ENCODE measurements around the gene RBBP9. TPM values are rescaled to one million over a fixed set of nuclear protein-coding genes. Genes with fewer than 3 reads are reported as not detected.

The RBBP9 gene
- polyA plus RNA-seq, 1 donor from 2014 or later, result 34.4 TPM

- H2AFZ ChIP-seq (ENCODE audit: low read depth, low read length), result no peak overlapping the region
- peaks cover 3% of the 10 kb centered on the region for H3K79me2 ChIP-seq (replicated peaks; ENCODE audit: insufficient read depth, low read length)
- TF ChIP-seq EZH2 (IDR thresholded peaks at IDR 0.05; ENCODE audit: borderline replicate concordance, insufficient read depth, low read length, poor library complexity, severe bottlenecking), result no peak
- no peak for TF ChIP-seq REST (IDR thresholded peaks at IDR 0.05; ENCODE audit: borderline replicate concordance)
- no peak for TF ChIP-seq POLR2AphosphoS5 (IDR thresholded peaks at IDR 0.05)
- no peak for TF ChIP-seq EP300 (conservative IDR thresholded peaks at IDR 0.05; ENCODE audit: poor library complexity, severe bottlenecking)
- no peak for TF ChIP-seq CTCF (IDR thresholded peaks at IDR 0.05; ENCODE audit: poor library complexity, severe bottlenecking)
- TF ChIP-seq TAF1 (IDR thresholded peaks at IDR 0.05; ENCODE audit: low read depth), result no peak
- TF ChIP-seq SMC3 (conservative IDR thresholded peaks at IDR 0.05; ENCODE audit: poor library complexity), result no peak
- no peak for TF ChIP-seq MXI1 (conservative IDR thresholded peaks at IDR 0.05; ENCODE audit: poor library complexity, severe bottlenecking)
- no peak for TF ChIP-seq RAD21 (conservative IDR thresholded peaks at IDR 0.05)
- no peak overlapping the region for H3K9ac ChIP-seq (ENCODE audit: low read length)
- H3K27ac ChIP-seq (ENCODE audit: low read length), result no peak overlapping the region
- no peaks in the 10 kb centered on the region for H4K20me1 ChIP-seq (ENCODE audit: insufficient read depth)
- H3K4me2 ChIP-seq (ENCODE audit: low read length), result no peak overlapping the region
- H3K4me3 ChIP-seq (ENCODE audit: low read length), result no peak overlapping the region
- H3K36me3 ChIP-seq (ENCODE audit: insufficient read depth, low read length), result no peaks in the 10 kb centered on the region
- no peaks in the 10 kb centered on the region for H3F3A ChIP-seq (ENCODE audit: insufficient read depth, low read length, poor library complexity, severe bottlenecking)
- H3K9me3 ChIP-seq (ENCODE audit: low read length), result no peaks in the 10 kb centered on the region
- no peaks in the 10 kb centered on the region for H3K9me2 ChIP-seq (ENCODE audit: insufficient read depth, low read length)
- H3K27me3 ChIP-seq (ENCODE audit: insufficient read depth, low read depth, low read length), result no peaks in the 10 kb centered on the region
These were observed 17.1 kb upstream of the RBBP9 start for GRCh38 chr20:18514127-18514526.

- H3K4me2 ChIP-seq (ENCODE audit: low read length), result no peak overlapping the region
- no peak overlapping the region for H3K9ac ChIP-seq (ENCODE audit: low read length)
- peaks cover 10% of the 10 kb centered on the region for H3K79me2 ChIP-seq (replicated peaks; ENCODE audit: insufficient read depth, low read length)
- TF ChIP-seq TAF1 (IDR thresholded peaks at IDR 0.05; ENCODE audit: low read depth) (no peak), POLR2AphosphoS5 (IDR thresholded peaks at IDR 0.05) (no peak), EZH2 (IDR thresholded peaks at IDR 0.05; ENCODE audit: borderline replicate concordance, insufficient read depth, low read length, poor library complexity, severe bottlenecking) (no peak)
- H3K27me3 ChIP-seq (ENCODE audit: insufficient read depth, low read depth, low read length), result no peaks in the 10 kb centered on the region
- H3K9me3 ChIP-seq (ENCODE audit: low read length), result no peaks in the 10 kb centered on the region
- H3K4me3 ChIP-seq (ENCODE audit: low read length), result no peak overlapping the region
- no peak overlapping the region for H2AFZ ChIP-seq (ENCODE audit: low read depth, low read length)
- no peaks in the 10 kb centered on the region for H3K9me2 ChIP-seq (ENCODE audit: insufficient read depth, low read length)
- H4K20me1 ChIP-seq (ENCODE audit: insufficient read depth), result no peaks in the 10 kb centered on the region
- no peak overlapping the region for H3K27ac ChIP-seq (ENCODE audit: low read length)
- H3F3A ChIP-seq (ENCODE audit: insufficient read depth, low read length, poor library complexity, severe bottlenecking), result no peaks in the 10 kb centered on the region
- no peaks in the 10 kb centered on the region for H3K36me3 ChIP-seq (ENCODE audit: insufficient read depth, low read length)
These were observed 16.2 kb upstream of the RBBP9 start for GRCh38 chr20:18513208-18513607.

GRCh38 chr20:18511571-18511970, 14.5 kb upstream of the RBBP9 start:
- no peak overlapping the region for H3K4me3 ChIP-seq (ENCODE audit: low read length)

More at GRCh38 chr20:18511571-18511970, 14.5 kb upstream of the RBBP9 start:
- H3K27ac ChIP-seq (ENCODE audit: low read length), result no peak overlapping the region
- no peaks in the 10 kb centered on the region for H3K9me2 ChIP-seq (ENCODE audit: insufficient read depth, low read length)
- no peaks in the 10 kb centered on the region for H3K27me3 ChIP-seq (ENCODE audit: insufficient read depth, low read depth, low read length)
- no peak overlapping the region for H3K9ac ChIP-seq (ENCODE audit: low read length)
- no peak overlapping the region for H3K4me2 ChIP-seq (ENCODE audit: low read length)
- peaks cover 14% of the 10 kb centered on the region for H3K79me2 ChIP-seq (replicated peaks; ENCODE audit: insufficient read depth, low read length)
- TF ChIP-seq EP300 (conservative IDR thresholded peaks at IDR 0.05; ENCODE audit: poor library complexity, severe bottlenecking) (no peak), EZH2 (IDR thresholded peaks at IDR 0.05; ENCODE audit: borderline replicate concordance, insufficient read depth, low read length, poor library complexity, severe bottlenecking) (no peak), REST (IDR thresholded peaks at IDR 0.05; ENCODE audit: borderline replicate concordance) (no peak), POLR2AphosphoS5 (IDR thresholded peaks at IDR 0.05) (no peak), MXI1 (conservative IDR thresholded peaks at IDR 0.05; ENCODE audit: poor library complexity, severe bottlenecking) (no peak), TAF1 (IDR thresholded peaks at IDR 0.05; ENCODE audit: low read depth) (no peak), SMC3 (conservative IDR thresholded peaks at IDR 0.05; ENCODE audit: poor library complexity) (no peak), CTCF (IDR thresholded peaks at IDR 0.05; ENCODE audit: poor library complexity, severe bottlenecking) (no peak)
- no peak overlapping the region for H2AFZ ChIP-seq (ENCODE audit: low read depth, low read length)
- no peaks in the 10 kb centered on the region for H3K36me3 ChIP-seq (ENCODE audit: insufficient read depth, low read length)
- H3K9me3 ChIP-seq (ENCODE audit: low read length), result no peaks in the 10 kb centered on the region
- no peaks in the 10 kb centered on the region for H4K20me1 ChIP-seq (ENCODE audit: insufficient read depth)
- no peaks in the 10 kb centered on the region for H3F3A ChIP-seq (ENCODE audit: insufficient read depth, low read length, poor library complexity, severe bottlenecking)
